Measurements from ENCODE around the gene MIA.

The MIA gene

GRCh38 chr19:40798683-40799557 lies 23.6 kb downstream of the MIA start, which contains the start of gene EGLN2:
TSS of gene EGLN2 (plus strand) at chr19:40799191. CDS start at chr19:40800573, 1,382 bp downstream.
- ATAC-seq (replicated peaks) (peak; percentile 81), DNase-seq (peak; percentile 100)
- H3K4me3 Mint-ChIP-seq, result peak within 1 kb of the TSS; percentile 98 to 100
- H3K27me3 Mint-ChIP-seq, result no peaks in the 10 kb centered on the region
- H3K27ac Mint-ChIP-seq, result peak within 1 kb of the TSS; percentile 100
- no peaks in the 10 kb centered on the region for H3K9me3 Mint-ChIP-seq
- H3K36me3 Mint-ChIP-seq (ENCODE audit: insufficient read depth), result peaks cover 51% of the 10 kb centered on the region
- H3K4me1 Mint-ChIP-seq (ENCODE audit: low read depth in 2 of 2), result peaks cover 49 to 50% of the 10 kb centered on the region in 2 donors

GRCh38 chr19:40799558-40800338 lies 24.4 kb downstream of the MIA start:
- Mint-ChIP-seq H3K27me3 (no peaks in the 10 kb centered on the region), H3K4me3 (peak overlapping the region; percentile 98 to 100), H3K9me3 (no peaks in the 10 kb centered on the region), H3K4me1 (ENCODE audit: low read depth in 2 of 2) (peaks cover 57 to 58% of the 10 kb centered on the region in 2 donors), H3K27ac (peak overlapping the region; percentile 100), H3K36me3 (ENCODE audit: insufficient read depth) (peaks cover 56% of the 10 kb centered on the region)
- ATAC-seq (replicated peaks) (no peak), DNase-seq (no peak)

- peak overlapping the region; percentile 98 to 100 for H3K4me3 Mint-ChIP-seq
- H3K27ac Mint-ChIP-seq, result peak overlapping the region; percentile 100
- H3K4me1 Mint-ChIP-seq (ENCODE audit: low read depth in 2 of 2), result peaks cover 64 to 65% of the 10 kb centered on the region in 2 donors
- peaks cover 61% of the 10 kb centered on the region for H3K36me3 Mint-ChIP-seq (ENCODE audit: insufficient read depth)
- no peaks in the 10 kb centered on the region for H3K27me3 Mint-ChIP-seq
- no peak for ATAC-seq (replicated peaks)
- DNase-seq, result no peak
- no peaks in the 10 kb centered on the region for H3K9me3 Mint-ChIP-seq
These were observed 25.1 kb downstream of the MIA start for GRCh38 chr19:40800339-40800996.

- ATAC-seq (replicated peaks) (no peak), DNase-seq (no peak)
- Mint-ChIP-seq H3K4me1 (ENCODE audit: low read depth in 2 of 2) (peaks cover 66 to 70% of the 10 kb centered on the region in 2 donors), H3K36me3 (ENCODE audit: insufficient read depth) (peaks cover 66% of the 10 kb centered on the region), H3K27me3 (no peaks in the 10 kb centered on the region), H3K27ac (peak overlapping the region; percentile 100), H3K9me3 (no peaks in the 10 kb centered on the region), H3K4me3 (peak overlapping the region; percentile 98 to 100)
These were observed 25.7 kb downstream of the MIA start for GRCh38 chr19:40800997-40801377.

DNA sequence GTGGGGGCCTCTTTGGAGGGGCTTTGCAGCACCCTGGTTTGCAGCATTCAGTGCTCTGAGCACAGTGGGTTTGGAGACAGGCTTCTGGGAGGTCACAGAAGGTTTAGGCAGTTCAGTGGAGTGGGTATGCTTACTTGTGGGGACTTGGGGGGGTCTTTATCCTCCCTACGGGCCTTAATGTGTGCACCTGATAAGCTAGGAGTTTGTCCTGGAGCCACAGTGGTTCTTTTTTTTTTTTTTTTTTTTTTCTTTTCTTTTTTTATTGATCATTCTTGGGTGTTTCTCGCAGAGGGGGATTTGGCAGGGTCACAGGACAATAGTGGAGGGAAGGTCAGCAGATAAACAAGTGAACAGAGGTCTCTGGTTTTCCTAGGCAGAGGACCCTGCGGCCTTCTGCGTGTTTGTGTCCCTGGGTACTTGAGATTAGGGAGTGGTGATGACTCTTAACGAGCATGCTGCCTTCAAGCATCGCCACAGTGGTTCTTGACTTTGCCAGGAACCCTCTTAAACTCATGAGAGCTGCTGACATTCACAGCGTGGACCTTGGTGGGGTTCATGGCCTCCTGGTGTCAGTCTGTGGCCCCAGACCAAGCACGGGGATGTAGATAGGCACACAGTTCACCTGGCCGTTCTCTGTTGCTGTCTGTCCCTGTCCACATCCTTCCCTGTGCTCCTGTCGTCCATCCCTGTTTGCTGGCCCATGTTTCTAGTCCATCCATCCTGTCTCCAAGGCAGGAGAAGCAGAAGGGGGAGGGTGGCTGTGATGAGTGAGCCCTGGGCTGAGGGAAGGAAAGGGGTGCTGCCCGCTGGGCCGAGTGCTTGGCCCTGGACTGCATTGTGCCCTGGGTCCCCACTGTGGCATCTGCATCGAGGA lies 26.3 kb downstream of the MIA start:
- H3K4me3 Mint-ChIP-seq, result peak overlapping the region; percentile 98 to 100
- peaks cover 71 to 76% of the 10 kb centered on the region in 2 donors for H3K4me1 Mint-ChIP-seq (ENCODE audit: low read depth in 2 of 2)
- H3K9me3 Mint-ChIP-seq, result no peaks in the 10 kb centered on the region
- no peak for DNase-seq
- H3K27ac Mint-ChIP-seq, result peak overlapping the region; percentile 88 to 100
- no peak for ATAC-seq (replicated peaks)
- peaks cover 73% of the 10 kb centered on the region for H3K36me3 Mint-ChIP-seq (ENCODE audit: insufficient read depth)
- no peaks in the 10 kb centered on the region for H3K27me3 Mint-ChIP-seq

- Mint-ChIP-seq H3K36me3 (ENCODE audit: insufficient read depth) (peaks cover 81% of the 10 kb centered on the region), H3K4me3 (peak overlapping the region; percentile 98 to 100), H3K27ac (peak overlapping the region; percentile 88 to 100), H3K4me1 (ENCODE audit: low read depth in 2 of 2) (peaks cover 78 to 82% of the 10 kb centered on the region in 2 donors), H3K9me3 (no peaks in the 10 kb centered on the region), H3K27me3 (no peaks in the 10 kb centered on the region)
- DNase-seq (no peak), ATAC-seq (replicated peaks) (no peak)
These were observed 27.2 kb downstream of the MIA start for GRCh38 chr19:40802300-40803169.

- Mint-ChIP-seq H3K9me3 (no peaks in the 10 kb centered on the region), H3K36me3 (ENCODE audit: insufficient read depth) (peaks cover 85% of the 10 kb centered on the region)
- ATAC-seq (replicated peaks), result no peak
These were observed 28.0 kb downstream of the MIA start for GRCh38 chr19:40803170-40803856.

GRCh38 chr19:40803857-40804782 lies 28.8 kb downstream of the MIA start:
- DNase-seq, result peak; percentile 64 to 73 (median 64)
- no peaks in the 10 kb centered on the region for H3K27me3 Mint-ChIP-seq
- H3K9me3 Mint-ChIP-seq, result no peaks in the 10 kb centered on the region
- peak overlapping the region; percentile 88 to 100 for H3K27ac Mint-ChIP-seq
- H3K4me3 Mint-ChIP-seq, result peak overlapping the region; percentile 98 to 100
- peak; percentile 56 for ATAC-seq (replicated peaks)
- peaks cover 77 to 80% of the 10 kb centered on the region in 2 donors for H3K4me1 Mint-ChIP-seq (ENCODE audit: low read depth in 2 of 2)
- peaks cover 86% of the 10 kb centered on the region for H3K36me3 Mint-ChIP-seq (ENCODE audit: insufficient read depth)

More at GRCh38 chr19:40803170-40803856, 28.0 kb downstream of the MIA start:
- Mint-ChIP-seq H3K4me3 (peak overlapping the region; percentile 98 to 100), H3K27me3 (no peaks in the 10 kb centered on the region), H3K27ac (peak overlapping the region; percentile 88 to 100), H3K4me1 (ENCODE audit: low read depth in 2 of 2) (peaks cover 80 to 82% of the 10 kb centered on the region in 2 donors)
- no peak for DNase-seq

DNA sequence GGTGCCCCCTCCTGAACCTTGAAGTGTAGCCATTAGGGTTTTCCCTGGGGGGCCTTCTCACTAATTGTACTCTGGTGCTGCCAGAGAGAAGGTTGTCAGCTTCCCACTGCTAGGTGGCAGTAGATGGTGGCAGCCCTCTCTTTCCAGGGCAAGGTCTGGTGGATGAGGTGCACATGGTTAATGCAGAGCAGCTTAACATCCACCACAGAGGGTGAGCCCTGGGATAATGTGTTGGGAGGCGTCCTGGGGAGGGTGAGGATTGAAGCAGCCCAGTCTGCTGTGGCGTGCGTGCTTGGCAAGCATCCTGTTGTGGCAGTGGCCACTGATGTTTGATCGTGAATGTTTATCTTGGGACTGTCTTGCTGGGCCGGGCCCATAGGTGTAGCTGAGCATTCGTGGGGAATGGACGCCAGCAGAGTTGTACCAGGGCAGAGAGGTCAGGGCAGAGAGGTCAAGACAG lies 29.5 kb downstream of the MIA start:
- H3K4me1 Mint-ChIP-seq (ENCODE audit: low read depth in 2 of 2), result peaks cover 77 to 79% of the 10 kb centered on the region in 2 donors
- ATAC-seq (replicated peaks) (no peak), DNase-seq (no peak)
- H3K4me3 Mint-ChIP-seq, result peak overlapping the region; percentile 98 to 100
- H3K27ac Mint-ChIP-seq, result peak overlapping the region; percentile 88 to 100
- no peaks in the 10 kb centered on the region for H3K27me3 Mint-ChIP-seq
- H3K36me3 Mint-ChIP-seq (ENCODE audit: insufficient read depth), result peaks cover 91% of the 10 kb centered on the region
- H3K9me3 Mint-ChIP-seq, result no peaks in the 10 kb centered on the region

- Mint-ChIP-seq H3K27ac (peak overlapping the region; percentile 88 to 100), H3K4me3 (peak overlapping the region; percentile 98 to 100), H3K27me3 (no peaks in the 10 kb centered on the region), H3K9me3 (no peaks in the 10 kb centered on the region), H3K4me1 (ENCODE audit: low read depth in 2 of 2) (peaks cover 76 to 77% of the 10 kb centered on the region in 2 donors), H3K36me3 (ENCODE audit: insufficient read depth) (peaks cover 87% of the 10 kb centered on the region)
- ATAC-seq (replicated peaks), result no peak
- no peak for DNase-seq
These were observed 30.0 kb downstream of the MIA start for GRCh38 chr19:40805258-40805868.

All from effector memory CD8-positive, alpha-beta T cell (primary cell).